ENCODE results near the gene ABHD14A.

DNA sequence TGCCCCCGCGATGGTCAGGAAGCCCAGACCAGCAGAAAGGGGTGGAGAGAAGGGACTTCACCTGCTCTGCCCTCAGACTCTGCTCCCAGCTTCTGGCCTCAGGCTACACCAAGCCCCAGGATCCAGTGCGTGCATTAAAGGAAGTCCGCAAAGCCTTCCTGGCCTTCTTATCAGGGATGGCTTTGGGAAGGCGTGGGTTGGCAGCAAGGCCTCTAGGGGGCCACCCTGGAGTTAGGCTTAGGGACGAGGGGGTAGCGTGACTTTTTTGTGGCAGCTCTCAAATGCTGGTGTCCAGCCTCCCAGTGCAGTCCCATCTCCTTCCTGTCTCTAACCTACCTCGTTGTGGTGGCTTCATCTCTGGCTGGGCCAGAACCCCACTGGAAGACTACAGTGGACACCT, 39.7 kb downstream of the ABHD14A start:
- TF ChIP-seq CTCF (IDR thresholded peaks at IDR 0.05) = peak in 1 of 7 experiments; percentile 1
- TF ChIP-seq POLR2A (IDR thresholded peaks at IDR 0.05) = no peak

All from body of pancreas (tissue), 4 donors.